Measurements from ENCODE around the gene FHOD3.

Gene FHOD3

DNA sequence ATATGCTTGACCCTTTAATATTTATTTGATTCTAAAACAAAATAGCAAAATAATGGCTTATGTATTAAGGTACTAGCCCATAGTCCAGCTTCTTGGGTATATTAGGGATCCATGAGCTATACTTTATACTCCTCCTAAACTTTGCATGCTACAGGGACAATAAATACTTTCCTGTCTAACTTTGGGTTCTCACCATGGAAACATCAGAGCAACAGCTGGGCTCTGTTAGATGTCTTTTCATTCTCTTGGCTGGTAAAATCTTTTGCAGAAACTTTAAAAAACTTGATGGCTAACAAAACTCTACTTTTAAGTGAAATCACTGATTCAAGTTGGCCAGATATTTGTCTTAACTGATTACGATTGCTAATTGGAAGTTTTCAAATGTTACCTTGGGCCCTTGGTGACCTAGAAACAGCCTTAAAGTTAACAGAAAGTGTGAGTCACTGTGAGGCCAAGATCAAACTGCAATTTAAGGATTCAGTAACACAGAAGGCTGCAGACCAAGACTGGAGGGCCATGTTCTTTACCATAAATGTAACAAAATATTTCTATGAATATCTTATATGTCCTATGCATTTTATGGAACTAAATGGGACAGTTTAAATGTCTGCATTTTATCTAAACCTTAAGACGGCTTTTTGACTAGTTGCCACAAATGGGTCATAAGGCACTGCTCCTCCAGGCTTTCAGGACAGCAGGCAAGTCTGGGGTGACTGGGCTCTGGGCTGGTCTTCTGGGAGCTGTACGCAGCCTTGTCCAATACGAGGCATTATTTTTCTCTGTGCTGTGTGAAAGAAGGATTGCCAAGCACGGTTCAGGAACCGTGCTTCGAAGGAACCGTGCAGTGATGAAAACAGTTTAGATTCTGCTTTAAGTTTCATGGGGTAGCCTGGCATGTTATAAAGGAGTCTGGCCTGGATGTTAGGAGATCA, 342.8 kb downstream of the FHOD3 start:
- DNase-seq: no peak

- no peak for DNase-seq
Measured at GRCh38 chr18:36643061-36643460, 345.5 kb downstream of the FHOD3 start.

GRCh38 chr18:36648803-36649202, 351.3 kb downstream of the FHOD3 start:
- no peak for DNase-seq

- no peak for DNase-seq
Measured at GRCh38 chr18:36649205-36649604, 351.7 kb downstream of the FHOD3 start.

GRCh38 chr18:36650266-36650665, 352.8 kb downstream of the FHOD3 start:
- no peak for DNase-seq

DNA sequence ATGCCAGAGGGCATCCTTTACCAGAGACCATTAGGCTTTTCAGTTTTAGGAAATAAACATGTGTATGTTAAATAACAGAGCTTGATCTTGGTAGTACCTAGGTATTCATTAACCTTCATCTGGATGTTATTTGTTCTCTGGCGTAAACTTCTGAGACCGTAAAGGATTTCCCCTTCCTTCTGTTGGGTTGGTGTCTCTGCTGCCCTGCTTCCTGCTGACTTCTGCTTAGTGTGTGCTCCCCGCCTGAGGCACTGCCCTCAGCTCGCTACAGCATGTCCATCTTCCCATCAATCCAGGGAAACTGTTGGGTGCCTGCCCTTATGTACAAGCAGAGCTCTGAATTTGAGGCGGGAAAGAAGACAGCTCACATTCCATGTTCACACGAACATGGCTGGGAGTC, 353.4 kb downstream of the FHOD3 start:
- DNase-seq: no peak

- no peak for DNase-seq
Measured at GRCh38 chr18:36652503-36652902, 355.0 kb downstream of the FHOD3 start.

DNA sequence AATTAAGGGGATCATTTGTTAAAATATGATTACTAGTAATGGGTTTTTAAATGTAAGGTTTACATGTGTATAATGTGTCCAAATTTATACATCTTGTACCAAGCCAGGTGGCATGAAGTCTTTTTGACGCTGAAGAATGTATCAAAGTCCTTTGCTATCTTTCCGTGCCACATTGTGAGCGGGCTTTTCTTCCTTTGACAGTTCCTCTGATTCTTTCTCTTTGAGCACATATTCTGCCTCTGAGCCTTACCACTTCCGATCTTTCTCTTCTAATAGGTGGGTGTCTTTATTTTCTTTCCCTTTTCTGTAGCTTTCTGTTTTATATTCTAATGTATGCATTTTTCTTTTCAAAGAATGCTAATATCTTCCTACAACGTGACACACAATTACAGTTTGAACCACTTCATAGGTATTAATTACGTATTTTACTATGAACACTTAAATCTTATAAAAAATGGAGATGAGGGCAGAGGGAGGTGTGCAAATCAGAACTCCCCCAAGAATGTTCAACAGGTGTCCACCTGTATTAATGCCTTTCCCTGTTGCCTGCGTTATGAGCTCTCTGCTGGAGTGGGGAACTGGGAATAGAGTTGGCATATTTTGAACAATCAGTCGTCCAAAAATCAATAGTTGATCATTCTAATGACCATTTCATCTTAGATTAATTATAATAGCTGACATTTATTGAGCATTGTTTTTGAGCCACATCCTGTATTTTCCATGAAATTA, 355.8 kb downstream of the FHOD3 start:
- DNase-seq: no peak

DNA sequence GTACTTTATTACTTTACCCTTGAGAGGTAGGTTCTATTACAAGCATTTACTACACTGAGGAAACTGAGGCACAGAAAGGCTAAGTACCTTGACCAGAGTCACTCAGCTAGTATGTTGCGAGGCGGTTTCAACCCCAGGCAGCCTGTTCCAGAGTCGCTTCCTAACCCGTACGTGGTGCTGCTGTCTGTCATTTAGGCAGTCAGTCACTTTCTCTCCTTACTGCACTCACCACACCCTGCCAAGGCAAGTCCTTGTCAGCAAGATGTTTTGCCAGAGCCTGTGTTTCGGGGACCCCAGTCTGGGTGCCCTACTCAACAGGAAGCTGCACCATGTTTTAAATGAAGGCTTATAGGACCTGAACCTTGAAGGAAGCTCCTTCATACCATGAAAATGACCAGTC, 356.4 kb downstream of the FHOD3 start:
- DNase-seq: no peak

DNA sequence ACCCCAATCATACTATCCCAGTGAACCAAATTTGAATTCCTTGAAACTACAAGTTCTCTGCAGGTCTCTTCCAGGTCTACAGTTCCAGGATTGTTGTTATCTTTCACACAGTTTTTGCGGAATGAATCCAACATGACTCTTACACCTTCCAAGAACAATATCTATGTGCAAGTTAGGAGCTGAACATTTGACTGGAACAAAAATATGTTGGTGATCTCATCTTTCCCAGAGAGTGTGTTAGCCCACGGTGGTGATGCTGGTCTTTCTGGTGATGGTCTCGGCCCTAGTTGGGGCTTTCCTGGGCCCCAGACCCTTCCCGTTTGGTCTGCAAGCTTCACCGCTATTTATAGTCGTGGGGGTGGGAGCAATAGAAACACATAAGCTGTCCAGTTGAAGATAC, 357.6 kb downstream of the FHOD3 start:
- no peak for DNase-seq

- DNase-seq: no peak
Measured at GRCh38 chr18:36655930-36656329, 358.4 kb downstream of the FHOD3 start.

DNA sequence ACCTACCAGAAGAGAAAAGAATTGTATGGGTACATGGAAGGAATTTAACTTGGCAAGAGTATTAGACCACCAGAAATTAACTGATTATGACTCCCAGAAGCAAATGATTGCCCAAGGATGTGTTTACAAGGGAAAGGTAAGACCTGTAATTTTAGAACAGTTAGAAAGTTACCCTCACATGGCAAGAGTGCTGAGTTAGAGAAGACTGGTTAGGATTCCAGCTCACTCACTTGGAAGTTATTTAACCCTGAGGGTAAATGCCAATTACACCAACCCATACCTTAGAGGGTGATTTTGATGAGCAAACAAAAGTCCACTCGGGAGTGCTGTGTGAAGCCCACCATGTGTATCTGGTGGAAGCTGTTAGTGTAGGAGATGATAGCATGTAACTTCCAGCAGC, 361.1 kb downstream of the FHOD3 start:
- DNase-seq: no peak

- no peak for DNase-seq
Measured at GRCh38 chr18:36660311-36660710, 362.8 kb downstream of the FHOD3 start.

GRCh38 chr18:36661999-36662398, 364.5 kb downstream of the FHOD3 start:
- peak in 1 of 2 experiments; percentile 16 for DNase-seq

DNA sequence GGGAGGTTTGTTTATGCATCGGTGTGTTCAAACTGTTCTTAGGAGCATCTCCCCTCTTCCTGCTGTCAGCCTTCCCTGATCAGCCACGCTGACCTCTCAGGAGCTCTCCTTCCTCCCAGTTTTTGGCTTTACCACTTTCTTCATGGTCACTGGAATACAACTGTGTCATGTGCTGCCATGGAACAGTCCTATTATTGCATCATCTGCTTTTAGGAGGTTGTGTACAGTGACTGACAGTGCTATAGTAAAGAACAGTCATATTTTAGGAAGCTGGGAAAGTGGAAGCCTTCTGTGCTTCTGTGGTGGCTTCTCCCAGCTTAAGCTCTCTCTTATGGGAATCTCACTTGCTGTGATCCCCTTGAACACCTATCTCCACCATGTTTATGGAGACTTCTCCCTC, 365.8 kb downstream of the FHOD3 start:
- no peak for DNase-seq

- DNase-seq: no peak
Measured at GRCh38 chr18:36665952-36666351, 368.4 kb downstream of the FHOD3 start.

GRCh38 chr18:36667811-36668210, 370.3 kb downstream of the FHOD3 start:
- no peak for DNase-seq

DNA sequence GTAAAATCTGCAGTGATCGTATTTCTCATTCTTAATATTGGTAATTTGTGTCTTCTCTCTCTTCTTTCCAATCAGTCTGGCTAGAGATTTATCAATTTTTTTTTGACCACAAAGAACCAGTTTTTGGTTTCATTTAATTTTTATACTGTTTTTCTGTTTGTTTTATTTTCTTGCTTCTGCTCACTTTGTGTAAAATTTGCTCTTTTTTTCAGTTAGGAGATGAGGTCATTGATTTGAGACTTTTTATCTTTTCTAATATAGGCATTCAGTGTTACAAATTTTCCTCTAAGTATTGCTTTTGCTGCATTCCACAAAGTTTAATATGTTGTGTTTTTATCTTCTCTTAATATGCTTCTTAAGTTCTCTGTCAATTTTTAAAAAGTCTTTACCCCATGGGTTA, 370.8 kb downstream of the FHOD3 start:
- DNase-seq: no peak

DNA sequence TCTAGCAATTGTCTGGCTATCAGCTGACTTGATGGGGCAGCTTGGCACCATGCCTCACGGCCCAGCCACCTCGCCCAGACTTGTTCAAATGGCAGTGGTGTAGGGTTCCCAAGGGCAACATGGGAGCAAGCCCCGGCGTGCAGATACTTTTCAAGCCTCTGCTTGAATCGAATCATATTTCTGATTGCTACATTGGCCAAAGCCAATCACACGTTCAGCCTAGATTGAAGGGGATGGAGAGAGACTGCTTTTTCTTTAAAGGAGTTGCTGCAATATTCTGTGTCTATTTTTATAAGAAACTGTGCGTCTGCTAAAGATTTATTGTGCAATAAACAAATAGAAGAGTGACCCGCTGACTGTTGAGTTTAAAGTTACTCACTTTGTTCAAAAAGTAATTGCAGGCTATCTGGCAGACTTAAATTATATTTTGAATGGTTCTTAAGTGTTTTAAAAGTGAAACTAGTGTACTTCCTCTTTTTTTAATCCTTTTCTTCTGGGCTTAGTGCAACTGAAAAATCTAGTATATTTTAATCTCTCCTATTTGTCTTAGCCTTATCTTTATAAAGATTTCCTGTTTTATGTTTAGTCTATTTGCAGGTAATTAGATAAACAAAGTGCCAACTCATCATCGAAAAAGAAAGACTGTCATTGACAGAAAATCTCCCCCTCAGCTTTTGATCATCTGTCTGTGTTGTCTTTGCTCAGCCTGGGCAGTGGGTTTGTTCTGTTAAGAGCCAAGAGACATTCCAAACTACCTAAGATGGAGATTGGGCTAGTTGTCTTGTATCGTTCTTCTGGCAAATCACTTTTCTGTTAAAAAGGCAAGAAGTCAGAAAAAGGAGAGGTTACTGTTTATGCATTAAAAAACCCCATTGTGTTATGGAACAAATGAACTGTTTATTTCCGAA, 375.2 kb downstream of the FHOD3 start:
- no peak for DNase-seq

- DNase-seq: no peak
Measured at GRCh38 chr18:36673452-36673851, 375.9 kb downstream of the FHOD3 start.

- DNase-seq: no peak
Measured at GRCh38 chr18:36675076-36675475, 377.6 kb downstream of the FHOD3 start.

GRCh38 chr18:36675542-36675941, 378.0 kb downstream of the FHOD3 start:
- DNase-seq: no peak

DNA sequence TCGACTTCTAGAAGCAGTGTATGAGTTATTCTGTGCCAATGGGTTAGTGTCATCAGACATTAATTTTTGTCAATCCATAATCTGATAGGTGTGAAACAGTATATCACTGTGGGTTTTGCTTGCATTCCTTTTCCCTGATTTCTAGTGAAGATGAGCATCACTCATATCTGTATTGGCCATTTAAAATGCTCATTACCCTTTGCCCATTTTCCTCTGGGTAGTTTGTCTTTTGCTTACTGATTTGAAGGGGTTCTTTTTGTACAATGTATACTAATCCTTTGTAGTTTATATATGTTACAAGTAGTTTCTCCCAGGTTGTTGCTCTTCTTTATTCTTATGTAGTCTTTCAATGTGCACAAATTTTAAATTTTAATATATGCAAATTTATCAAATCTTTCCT, 379.1 kb downstream of the FHOD3 start:
- no peak for DNase-seq
